ENCODE results near the gene AKAP5. TPM values are rescaled to one million over a fixed set of nuclear protein-coding genes. Genes with fewer than 3 reads are reported as not detected.
"Not testable (repeated sequence)": the region's sequence is repeated elsewhere in the genome, so short reads cannot be mapped to it uniquely, and the experiment has no call there.

AKAP5 gene
- polyA plus RNA-seq, 10 donors, result 0.38 to 1.1 (median 0.52) TPM

GRCh38 chr14:64501411-64502171, 36.3 kb downstream of the AKAP5 start:
- peak in 2 of 3 donors; percentile 25 to 26 for DNase-seq

DNA sequence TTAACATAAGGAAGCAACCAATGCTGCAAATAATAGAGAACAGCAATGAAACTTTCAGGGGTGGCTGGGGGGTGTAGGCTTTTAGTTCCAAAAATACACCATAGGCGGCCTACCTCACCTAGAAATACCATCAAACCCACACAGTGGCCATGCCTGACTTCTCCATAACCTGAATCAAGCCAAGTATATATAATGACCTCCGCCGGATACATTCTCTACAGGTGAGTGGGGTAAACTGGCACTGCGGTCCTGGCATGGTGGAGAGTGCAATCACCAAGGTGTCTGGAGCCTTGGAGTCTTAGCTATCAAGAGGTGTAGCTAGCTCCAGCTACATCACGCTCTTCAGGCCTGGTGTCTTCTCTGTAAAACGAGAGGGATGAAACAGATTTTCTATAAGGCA, 37.2 kb downstream of the AKAP5 start:
- no peak for DNase-seq

GRCh38 chr14:64502887-64503433, 37.7 kb downstream of the AKAP5 start:
- peak in 2 of 3 donors; percentile 18 to 54 for DNase-seq

GRCh38 chr14:64503434-64504309, 38.4 kb downstream of the AKAP5 start, which contains the start of gene ZBTB25:
Gene ZBTB25 (minus strand): TSS chr14:64503838. CDS start chr14:64490533, 13,305 bp downstream.
- DNase-seq, result peak; percentile 93 to 98 (median 94)

- peak; percentile 81 to 96 (median 84) for DNase-seq
These were observed 39.1 kb downstream of the AKAP5 start, which contains the start of gene ZBTB1 for GRCh38 chr14:64504310-64504896. Gene ZBTB1 (plus strand): TSS chr14:64504770. CDS start chr14:64521505, 16,735 bp downstream.

DNA sequence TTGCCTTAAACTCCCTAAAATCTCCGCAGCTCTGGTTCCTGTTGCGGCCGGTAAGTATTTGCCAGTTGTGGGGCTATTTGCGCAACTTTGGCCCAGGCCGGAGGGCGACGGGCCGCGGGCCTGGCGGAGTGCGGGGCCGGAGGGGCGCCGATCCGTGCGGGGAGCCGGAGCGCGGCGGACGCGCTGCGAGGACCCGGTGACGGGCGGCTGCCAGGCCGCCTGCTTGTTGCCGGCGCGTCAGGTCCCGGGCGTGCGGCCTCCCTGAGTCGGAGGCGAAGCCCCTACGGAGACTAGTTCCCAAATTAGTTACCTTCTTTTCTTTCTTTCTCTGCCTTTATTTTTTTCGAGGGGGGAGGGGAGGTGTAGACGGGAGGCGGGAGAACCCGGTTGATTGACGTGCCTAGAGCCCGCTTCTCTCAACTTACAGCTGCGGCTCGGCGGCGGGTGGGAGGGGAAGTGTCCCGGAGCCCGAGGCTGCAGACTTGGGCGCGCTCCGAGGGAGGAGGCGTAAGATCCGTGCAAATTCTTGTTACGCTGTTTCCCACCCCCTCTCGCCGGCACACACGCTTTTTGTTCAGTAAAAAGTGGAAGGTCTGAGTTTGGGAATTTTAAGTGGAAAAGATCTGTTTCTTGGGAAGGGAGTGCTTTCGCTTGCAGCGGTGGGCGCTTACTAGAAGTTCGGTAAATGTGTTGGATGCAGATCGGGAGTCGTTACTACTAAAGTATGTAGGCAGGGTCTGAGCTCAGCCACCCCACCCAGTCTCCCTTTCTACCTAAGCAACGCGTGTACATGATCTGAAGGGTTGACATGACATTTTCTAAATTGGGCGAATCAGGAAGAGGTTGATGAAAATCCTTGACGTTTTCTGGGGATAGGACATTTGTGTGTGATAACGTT, 39.8 kb downstream of the AKAP5 start:
- peak; percentile 93 to 97 (median 94) for DNase-seq

DNA sequence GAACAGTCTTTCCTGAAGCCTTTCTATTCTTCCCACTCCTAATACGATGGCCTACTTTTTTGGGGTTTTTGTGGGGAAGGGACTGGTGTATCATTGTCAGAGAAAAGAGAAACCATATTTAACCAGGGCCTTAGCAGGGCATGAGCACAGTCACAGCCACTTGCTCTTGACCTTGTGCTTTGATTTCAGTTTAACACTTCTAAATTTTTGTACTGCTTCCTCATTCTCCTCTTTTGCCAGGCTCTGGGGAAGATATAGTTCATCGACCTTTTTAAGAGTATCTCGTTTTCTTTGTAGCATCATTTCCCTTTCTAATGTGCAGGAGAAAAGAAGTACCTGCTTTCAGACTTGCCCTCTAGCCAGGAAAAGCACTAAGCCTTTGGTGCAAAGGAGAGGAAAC, 41.4 kb downstream of the AKAP5 start:
- DNase-seq, result no peak

DNA sequence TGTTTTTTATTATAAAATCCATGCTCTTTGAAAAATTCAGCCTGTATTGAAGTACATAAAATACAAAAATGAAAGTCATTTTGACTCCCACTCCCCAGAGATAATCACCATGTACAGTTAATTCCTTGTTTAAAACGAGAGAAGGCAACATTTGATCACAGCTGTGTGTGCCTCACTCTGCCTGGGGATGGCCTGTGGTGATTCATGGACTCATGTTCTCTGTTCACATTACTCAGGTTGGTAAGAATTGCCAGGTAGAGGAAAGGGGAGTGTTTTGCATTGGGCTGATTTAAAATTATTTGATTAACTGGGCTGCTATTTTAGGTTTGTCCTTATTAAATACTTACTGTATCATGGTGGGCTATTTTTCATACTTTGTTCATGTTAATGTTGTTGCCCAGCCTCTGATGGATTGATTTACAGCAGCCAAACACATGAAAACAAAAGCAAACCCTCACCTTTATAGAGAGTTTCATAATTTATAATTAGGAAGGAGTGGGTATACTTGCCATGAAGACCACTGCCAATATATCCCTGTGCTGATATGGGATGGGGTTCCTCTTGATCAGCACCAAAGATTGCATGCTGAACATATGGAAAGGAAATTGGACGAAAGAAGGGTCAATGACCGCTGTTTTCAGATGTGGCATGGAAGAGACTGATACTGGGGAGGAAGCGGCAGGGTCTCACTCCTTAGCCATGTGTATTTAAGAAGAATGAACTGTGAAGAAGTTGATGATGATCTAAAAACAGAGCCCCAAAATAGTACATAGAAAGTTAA, 42.3 kb downstream of the AKAP5 start:
- no peak for DNase-seq

GRCh38 chr14:64508215-64508776, 43.0 kb downstream of the AKAP5 start:
- DNase-seq, result no peak

- no peak for DNase-seq
These were observed 43.7 kb downstream of the AKAP5 start for GRCh38 chr14:64509036-64509435.

DNA sequence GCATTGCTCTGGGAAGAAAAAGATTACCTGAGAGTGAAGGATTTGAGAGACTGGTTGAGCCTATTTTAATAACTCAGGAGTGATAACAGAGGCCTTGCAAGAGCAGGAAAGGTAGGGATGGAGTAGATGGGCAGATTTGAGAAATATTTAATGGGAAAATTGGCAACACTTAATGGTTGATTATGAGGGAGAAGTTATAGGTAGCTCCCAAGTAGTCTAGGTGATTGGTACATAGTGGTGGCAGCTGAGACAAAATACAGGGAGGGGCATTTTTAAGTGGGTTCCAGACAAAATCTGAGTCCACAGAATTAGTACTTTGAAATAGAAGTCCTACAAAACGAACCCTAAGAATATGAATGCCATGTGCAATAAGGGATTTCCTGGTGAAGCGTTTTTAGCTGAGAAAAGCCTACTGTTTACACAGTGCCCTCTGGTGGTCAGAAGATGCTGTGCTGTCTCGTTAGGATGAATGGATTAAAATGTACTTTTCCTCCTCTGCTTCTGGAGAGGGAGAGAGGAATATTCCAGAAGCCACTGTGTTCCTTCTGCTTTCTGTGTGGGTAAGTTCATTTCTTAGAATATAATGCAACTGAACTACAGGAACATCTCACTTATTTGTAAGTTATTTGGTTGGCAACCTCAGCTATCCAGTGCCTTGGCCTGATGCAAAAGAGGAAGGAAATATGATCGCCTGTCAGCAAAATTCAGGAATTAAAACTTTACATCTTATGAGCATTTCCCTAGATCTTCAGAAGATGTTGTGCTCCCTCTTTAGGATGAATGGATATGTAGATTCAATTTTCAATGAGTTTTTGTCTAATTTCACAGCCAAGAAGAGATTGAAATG, 45.7 kb downstream of the AKAP5 start:
- DNase-seq, result peak; percentile 42 to 81 (median 75)

DNA sequence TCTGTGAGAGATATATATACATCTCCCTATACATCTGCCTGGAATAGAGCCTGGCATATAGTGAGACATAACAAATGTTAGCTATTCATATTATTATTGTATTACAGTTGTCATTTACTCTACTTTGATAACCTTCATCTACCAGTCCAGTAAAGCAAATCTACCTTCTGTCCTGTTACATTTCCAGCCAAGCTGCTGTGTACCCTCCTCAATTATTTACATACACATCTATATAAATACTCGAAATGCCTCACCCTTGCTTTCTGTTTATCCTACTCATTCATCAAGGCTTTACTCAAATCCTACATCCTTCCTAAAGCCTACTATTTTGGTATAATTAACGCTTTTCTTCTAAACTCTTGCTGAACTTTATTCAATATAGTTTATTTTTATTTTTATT, 48.0 kb downstream of the AKAP5 start:
- no peak for DNase-seq

- DNase-seq, result no peak
These were observed 49.8 kb downstream of the AKAP5 start for GRCh38 chr14:64515053-64515452.

GRCh38 chr14:64516969-64517368, 51.7 kb downstream of the AKAP5 start:
- DNase-seq, result no peak

DNA sequence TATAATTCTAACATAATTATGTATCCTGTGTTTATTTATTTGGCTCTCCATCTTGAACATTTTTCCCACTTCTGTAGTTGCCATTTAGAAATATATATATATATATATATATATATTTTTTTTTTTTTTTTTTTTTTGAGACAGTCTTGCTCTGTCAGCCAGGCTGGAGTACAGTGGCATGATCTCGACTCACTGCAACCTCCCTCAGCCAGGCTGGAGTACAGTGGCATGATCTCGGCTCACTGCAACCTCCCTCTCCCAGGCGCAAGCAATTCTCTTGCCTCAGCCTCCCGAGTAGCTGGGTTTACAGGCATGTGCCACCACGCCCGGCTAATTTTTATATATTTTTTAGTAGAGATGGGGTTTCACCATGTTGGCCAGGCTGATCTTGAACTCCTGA, 52.4 kb downstream of the AKAP5 start:
- not testable (repeated sequence) for DNase-seq

GRCh38 chr14:64518229-64518628, 52.9 kb downstream of the AKAP5 start:
- no peak for DNase-seq

DNA sequence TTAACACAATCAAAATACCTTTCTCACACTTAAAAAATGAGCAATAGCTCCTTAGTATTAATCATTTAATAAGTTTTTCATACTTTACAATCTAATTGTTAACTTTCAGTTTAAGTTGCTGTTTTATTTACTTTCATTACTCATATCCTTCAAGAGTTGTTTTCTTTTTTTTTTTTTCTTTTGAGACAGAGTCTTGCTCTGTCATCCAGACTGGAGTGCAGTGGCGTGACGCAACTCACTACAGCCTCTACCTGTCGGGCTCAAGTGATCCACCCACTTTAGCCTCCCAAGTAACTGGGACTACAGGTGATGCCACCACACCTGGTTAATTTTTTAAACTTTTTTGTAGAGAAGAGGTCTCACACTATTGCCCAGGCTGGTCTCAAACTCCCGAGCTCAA, 55.4 kb downstream of the AKAP5 start:
- DNase-seq, result no peak

- DNase-seq, result no peak
These were observed 57.5 kb downstream of the AKAP5 start for GRCh38 chr14:64522591-64523355.
